Stimulated activated CD4-positive, alpha-beta T cell treated with anti-CD3 and anti-CD28 coated beads, TNF-alpha, amount 100 ng/mL, for 4 hours (primary cell): ENCODE data around the gene PARG.
"Not testable (repeated sequence)": the region's sequence is repeated elsewhere in the genome, so short reads cannot be mapped to it uniquely, and the experiment has no call there.

ENCODE experiments used
- DNase-seq, 3 experiments: peaks; one replicate each; pipeline ENCODE4 v3.0.0-alpha.2; 2020; ENCODE audit warnings: low read depth in 3 of 3

The PARG gene

GRCh38 chr10:49830846-49831245, 111.0 kb downstream of the PARG start:
- DNase-seq = no peak

- no peak for DNase-seq
These were observed 111.8 kb downstream of the PARG start for GRCh38 chr10:49830016-49830415.

GRCh38 chr10:49827297-49827696, 114.5 kb downstream of the PARG start:
- no peak for DNase-seq

GRCh38 chr10:49819234-49819958, 122.4 kb downstream of the PARG start:
- no peak for DNase-seq

- DNase-seq = no peak
These were observed 124.0 kb downstream of the PARG start for GRCh38 chr10:49817845-49818244.

GRCh38 chr10:49803988-49804387, 137.8 kb downstream of the PARG start:
- no peak for DNase-seq

- no peak for DNase-seq
These were observed 143.6 kb downstream of the PARG start for GRCh38 chr10:49798275-49798674.

- no peak for DNase-seq
These were observed 150.7 kb downstream of the PARG start for GRCh38 chr10:49791100-49791499.

GRCh38 chr10:49784681-49785080, 157.1 kb downstream of the PARG start:
- DNase-seq = no peak

GRCh38 chr10:49783645-49784044, 158.2 kb downstream of the PARG start:
- DNase-seq = no peak

GRCh38 chr10:49781247-49781646, 160.6 kb downstream of the PARG start:
- DNase-seq = no peak

GRCh38 chr10:49778197-49778596, 163.6 kb downstream of the PARG start:
- DNase-seq = no peak

GRCh38 chr10:49776851-49777250, 165.0 kb downstream of the PARG start:
- no peak for DNase-seq

GRCh38 chr10:49775014-49775413, 166.8 kb downstream of the PARG start:
- DNase-seq = no peak

- not testable (repeated sequence) for DNase-seq
These were observed 168.9 kb downstream of the PARG start for GRCh38 chr10:49772944-49773343.

- DNase-seq = not testable (repeated sequence)
These were observed 170.8 kb downstream of the PARG start for GRCh38 chr10:49771046-49771445.

GRCh38 chr10:49769692-49770091, 172.1 kb downstream of the PARG start:
- DNase-seq = no peak

- no peak for DNase-seq
These were observed 173.1 kb downstream of the PARG start for GRCh38 chr10:49768731-49769130.

GRCh38 chr10:49768329-49768728, 173.5 kb downstream of the PARG start:
- no peak for DNase-seq
